HT1080 (cell line): ENCODE measurements around the gene SLC25A4. TPM values are rescaled to one million over a fixed set of nuclear protein-coding genes. Genes with fewer than 3 reads are reported as not detected.
"Not testable (repeated sequence)": the region's sequence is repeated elsewhere in the genome, so short reads cannot be mapped to it uniquely, and the experiment has no call there.

Source experiments
- DNase-seq: peaks from one replicate; pipeline ENCODE4 v3.0.0-alpha.2; 2015; ENCODE audit warnings: low read depth
- total RNA-seq: library from RNA; depleted of rRNA; stranded (reverse); fragments of >200 nt; shearing (Covaris generic); gene quantifications from 2 replicates; pipeline ENCODE4 v1.2.3, GENCODE V29; 2014; rRNA removed

Gene SLC25A4
- total RNA-seq, 1 experiment from 2014 or later = 33.9 TPM

DNA sequence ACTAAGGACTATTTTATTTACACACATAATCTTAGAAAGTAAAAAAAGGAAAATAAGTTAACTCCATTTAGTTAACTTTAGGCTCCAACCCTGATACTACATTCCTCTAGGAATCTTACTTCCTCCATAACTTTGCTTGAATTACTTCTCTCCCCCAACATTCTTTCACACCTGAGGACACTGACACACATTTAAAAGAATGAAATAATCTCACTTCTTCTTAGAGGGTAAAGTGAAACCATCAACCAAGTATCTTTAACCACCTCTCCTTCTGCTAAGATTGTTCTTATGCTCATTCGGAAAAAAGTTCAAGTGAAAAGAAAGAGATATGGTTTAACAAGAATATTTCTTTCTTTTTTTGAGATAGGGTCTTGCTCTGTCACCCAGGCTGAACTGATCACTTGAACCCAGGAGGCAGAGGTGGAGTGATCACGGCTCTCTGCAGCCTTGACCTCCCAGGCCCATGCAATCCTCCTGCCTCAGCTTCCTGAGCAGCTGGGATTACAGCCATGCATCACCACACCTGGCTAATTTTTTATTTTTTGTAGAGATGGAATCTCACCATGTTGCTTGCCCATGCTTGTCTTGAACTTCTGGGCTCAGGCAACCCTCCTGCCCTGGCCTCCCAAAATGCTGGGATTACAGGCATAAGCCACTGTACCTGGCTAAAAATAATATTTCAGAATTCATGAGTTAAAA is 28.5 kb downstream of the SLC25A4 start:
- no peak for DNase-seq

GRCh38 chr4:185179488-185179887 is 36.4 kb downstream of the SLC25A4 start:
- no peak for DNase-seq

DNA sequence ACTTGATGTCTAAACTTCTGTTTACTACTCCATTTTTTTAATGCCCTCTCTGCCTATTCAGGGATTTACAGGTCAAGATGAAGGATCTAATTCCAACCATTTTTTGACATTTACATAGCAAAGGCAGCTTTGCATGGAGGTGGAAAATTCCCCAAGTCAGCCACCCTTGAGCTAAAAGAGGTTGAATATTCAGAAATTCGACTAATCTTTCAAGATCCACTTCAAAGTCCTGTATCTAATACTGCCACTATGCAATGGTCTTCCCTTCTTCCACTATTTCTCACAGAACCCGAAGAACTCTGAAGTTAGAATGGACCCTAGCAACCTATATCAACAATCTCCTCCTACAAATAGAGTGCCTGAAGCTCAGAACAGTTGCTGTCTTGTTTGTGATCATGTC is 39.2 kb downstream of the SLC25A4 start:
- no peak for DNase-seq

- DNase-seq = peak; percentile 57
These were observed 40.7 kb downstream of the SLC25A4 start for GRCh38 chr4:185183622-185184281.

- no peak for DNase-seq
These were observed 43.7 kb downstream of the SLC25A4 start for GRCh38 chr4:185186769-185187168.

DNA sequence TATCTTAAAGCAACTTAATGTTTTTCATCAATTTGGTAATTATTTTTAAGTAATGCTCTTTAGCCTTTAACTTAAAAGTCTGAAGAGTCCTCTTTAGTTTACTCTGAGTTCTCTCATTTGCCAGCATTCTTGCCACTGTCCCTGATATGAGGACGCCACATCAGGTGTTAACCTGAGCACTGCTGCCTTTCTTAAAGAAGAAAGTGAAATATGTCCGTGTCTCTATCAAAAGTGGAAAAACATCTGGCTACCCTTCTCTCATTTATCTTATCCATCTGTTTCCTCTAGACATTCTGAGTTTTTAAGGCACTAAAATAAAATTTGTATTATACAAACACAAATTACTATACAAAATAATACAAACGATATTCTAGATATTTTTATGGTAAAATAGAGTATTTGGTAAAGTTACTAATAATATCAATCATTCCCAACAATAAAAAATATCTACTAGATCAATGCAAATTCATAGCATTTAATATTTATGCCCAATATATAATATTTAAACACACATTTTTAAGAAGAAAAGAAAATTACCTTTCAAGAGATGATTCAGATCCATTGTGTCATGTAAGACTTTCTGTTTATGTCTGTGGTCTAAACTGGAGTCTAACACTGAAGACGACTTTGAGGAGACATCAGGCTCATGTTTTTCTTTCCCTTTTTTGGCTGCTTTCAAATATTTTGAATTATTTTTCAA is 46.7 kb downstream of the SLC25A4 start:
- no peak for DNase-seq

- no peak for DNase-seq
These were observed 47.3 kb downstream of the SLC25A4 start for GRCh38 chr4:185190306-185190856.

GRCh38 chr4:185192059-185192458 is 49.0 kb downstream of the SLC25A4 start:
- no peak for DNase-seq

GRCh38 chr4:185194924-185195888 is 52.1 kb downstream of the SLC25A4 start:
- DNase-seq = no peak

- DNase-seq = no peak
These were observed 53.4 kb downstream of the SLC25A4 start for GRCh38 chr4:185196437-185196836.

DNA sequence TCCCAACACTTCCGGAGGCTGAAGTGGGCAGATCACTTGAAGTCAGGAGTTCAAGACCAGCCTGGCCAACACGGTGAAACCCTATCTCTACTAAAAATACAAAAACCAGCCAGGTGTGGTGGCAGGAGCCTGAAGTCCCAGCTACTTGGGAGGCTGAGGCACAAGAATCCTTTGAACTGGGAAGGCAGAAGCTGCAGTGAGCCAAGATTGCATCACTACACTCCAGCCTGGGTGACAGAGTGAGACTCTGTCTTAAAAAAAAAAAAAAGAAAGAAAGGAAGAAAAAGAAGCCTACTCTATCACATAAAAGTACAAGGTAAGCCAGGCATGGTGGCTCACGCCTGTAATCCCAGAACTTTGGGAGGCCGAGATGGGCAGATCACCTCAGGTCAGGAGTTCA is 55.1 kb downstream of the SLC25A4 start:
- not testable (repeated sequence) for DNase-seq

Other genes with a start within 250 kb of the SLC25A4 start
- gene HELT, start 124.8 kb upstream of the SLC25A4 start, total RNA-seq = not detected in 2 replicates
- gene CFAP97, start 60.7 kb downstream of the SLC25A4 start, total RNA-seq = 28.7 and 29.7 TPM in 2 replicates
- gene SNX25, start 66.3 kb downstream of the SLC25A4 start, total RNA-seq = 20.8 and 24.6 TPM in 2 replicates